ENCODE measurements around the gene GRM4.

Gene GRM4

DNA sequence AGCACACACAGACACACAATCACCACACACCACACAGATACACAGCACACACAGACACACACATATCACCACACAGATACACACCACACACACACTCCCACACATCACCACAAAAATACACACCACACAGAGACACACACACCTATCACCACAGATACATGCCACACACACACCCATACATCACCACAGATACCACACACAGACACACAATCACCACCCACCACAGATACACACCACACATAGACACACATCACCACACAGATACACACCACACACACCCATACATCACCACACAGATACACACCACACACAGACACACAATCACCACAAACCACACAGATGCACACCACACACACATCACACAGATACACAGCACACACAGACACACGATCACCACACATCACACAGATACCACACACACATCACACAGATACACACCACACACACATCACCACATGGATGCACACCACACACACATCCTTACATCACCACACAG is 74.0 kb downstream of the GRM4 start:
- peaks cover 9% of the 10 kb centered on the region; the same call in 1 of the 2 replicates for H3K4me1 ChIP-seq (ENCODE audit: insufficient read depth, low read length)
- H3K9me3 ChIP-seq (ENCODE audit: insufficient read depth, low read depth, low read length): no peaks in the 10 kb centered on the region
- H3K9ac ChIP-seq (ENCODE audit: low read depth, low read length): no peak overlapping the region
- H3K4me3 ChIP-seq (ENCODE audit: low read length): no peak overlapping the region
- H3K27ac ChIP-seq (ENCODE audit: low read length): no peak overlapping the region
- no peaks in the 10 kb centered on the region for H3K36me3 ChIP-seq (ENCODE audit: insufficient read depth, low read depth, low read length)
- no peaks in the 10 kb centered on the region for H3K27me3 ChIP-seq (ENCODE audit: insufficient read depth, low read length)

GRCh38 chr6:34071136-34071883 is 74.6 kb downstream of the GRM4 start:
- Histone ChIP-seq H3K4me3 (ENCODE audit: low read length) (no peak overlapping the region), H3K4me1 (ENCODE audit: insufficient read depth, low read length) (peaks cover 5% of the 10 kb centered on the region; the same call in 1 of the 2 replicates), H3K36me3 (ENCODE audit: insufficient read depth, low read depth, low read length) (no peaks in the 10 kb centered on the region), H3K27ac (ENCODE audit: low read length) (no peak overlapping the region), H3K9ac (ENCODE audit: low read depth, low read length) (no peak overlapping the region), H3K9me3 (ENCODE audit: insufficient read depth, low read depth, low read length) (no peaks in the 10 kb centered on the region), H3K27me3 (ENCODE audit: insufficient read depth, low read length) (no peaks in the 10 kb centered on the region)

GRCh38 chr6:34070315-34071135 is 75.4 kb downstream of the GRM4 start:
- Histone ChIP-seq H3K4me1 (ENCODE audit: insufficient read depth, low read length) (peaks cover 5% of the 10 kb centered on the region; the same call in 1 of the 2 replicates), H3K27me3 (ENCODE audit: insufficient read depth, low read length) (no peaks in the 10 kb centered on the region), H3K9ac (ENCODE audit: low read depth, low read length) (no peak overlapping the region), H3K4me3 (ENCODE audit: low read length) (no peak overlapping the region), H3K27ac (ENCODE audit: low read length) (no peak overlapping the region), H3K36me3 (ENCODE audit: insufficient read depth, low read depth, low read length) (no peaks in the 10 kb centered on the region), H3K9me3 (ENCODE audit: insufficient read depth, low read depth, low read length) (no peaks in the 10 kb centered on the region)

GRCh38 chr6:34068462-34069044 is 77.3 kb downstream of the GRM4 start:
- H3K9me3 ChIP-seq (ENCODE audit: insufficient read depth, low read depth, low read length): no peaks in the 10 kb centered on the region
- no peaks in the 10 kb centered on the region for H3K36me3 ChIP-seq (ENCODE audit: insufficient read depth, low read depth, low read length)
- peaks cover 5% of the 10 kb centered on the region; the same call in 1 of the 2 replicates for H3K4me1 ChIP-seq (ENCODE audit: insufficient read depth, low read length)
- no peak overlapping the region for H3K4me3 ChIP-seq (ENCODE audit: low read length)
- H3K27me3 ChIP-seq (ENCODE audit: insufficient read depth, low read length): no peaks in the 10 kb centered on the region
- no peak overlapping the region for H3K27ac ChIP-seq (ENCODE audit: low read length)
- H3K9ac ChIP-seq (ENCODE audit: low read depth, low read length): no peak overlapping the region

DNA sequence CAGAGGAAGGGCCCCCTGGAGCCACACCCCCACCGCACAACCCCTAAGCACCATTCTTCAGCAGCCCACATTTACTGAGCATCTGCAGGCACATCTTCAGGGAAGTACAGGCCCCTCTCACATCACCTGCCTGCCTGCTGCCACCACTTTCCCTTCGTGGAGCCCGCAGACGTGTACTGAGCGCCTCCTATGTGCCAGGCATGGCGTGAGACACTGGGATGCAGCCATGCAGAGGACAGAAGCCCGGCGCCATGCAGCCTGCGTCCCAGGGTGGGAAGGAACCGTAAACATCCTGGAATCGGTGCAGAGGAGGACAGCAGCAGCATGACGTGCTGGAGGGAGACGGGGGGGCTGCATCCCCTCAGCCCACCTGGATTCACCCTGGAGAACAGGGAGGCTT is 78.1 kb downstream of the GRM4 start:
- H3K36me3 ChIP-seq (ENCODE audit: insufficient read depth, low read depth, low read length): no peaks in the 10 kb centered on the region
- no peak overlapping the region for H3K4me3 ChIP-seq (ENCODE audit: low read length)
- H3K4me1 ChIP-seq (ENCODE audit: insufficient read depth, low read length): peaks cover 5% of the 10 kb centered on the region; the same call in 1 of the 2 replicates
- no peak overlapping the region for H3K27ac ChIP-seq (ENCODE audit: low read length)
- H3K9ac ChIP-seq (ENCODE audit: low read depth, low read length): no peak overlapping the region
- no peaks in the 10 kb centered on the region for H3K27me3 ChIP-seq (ENCODE audit: insufficient read depth, low read length)
- no peaks in the 10 kb centered on the region for H3K9me3 ChIP-seq (ENCODE audit: insufficient read depth, low read depth, low read length)

GRCh38 chr6:34066772-34067770 is 78.8 kb downstream of the GRM4 start:
- no peaks in the 10 kb centered on the region for H3K27me3 ChIP-seq (ENCODE audit: insufficient read depth, low read length)
- no peak overlapping the region for H3K27ac ChIP-seq (ENCODE audit: low read length)
- H3K36me3 ChIP-seq (ENCODE audit: insufficient read depth, low read depth, low read length): no peaks in the 10 kb centered on the region
- H3K4me3 ChIP-seq (ENCODE audit: low read length): no peak overlapping the region
- no peak overlapping the region for H3K9ac ChIP-seq (ENCODE audit: low read depth, low read length)
- H3K4me1 ChIP-seq (ENCODE audit: insufficient read depth, low read length): peaks cover 5% of the 10 kb centered on the region; the same call in 1 of the 2 replicates
- no peaks in the 10 kb centered on the region for H3K9me3 ChIP-seq (ENCODE audit: insufficient read depth, low read depth, low read length)

DNA sequence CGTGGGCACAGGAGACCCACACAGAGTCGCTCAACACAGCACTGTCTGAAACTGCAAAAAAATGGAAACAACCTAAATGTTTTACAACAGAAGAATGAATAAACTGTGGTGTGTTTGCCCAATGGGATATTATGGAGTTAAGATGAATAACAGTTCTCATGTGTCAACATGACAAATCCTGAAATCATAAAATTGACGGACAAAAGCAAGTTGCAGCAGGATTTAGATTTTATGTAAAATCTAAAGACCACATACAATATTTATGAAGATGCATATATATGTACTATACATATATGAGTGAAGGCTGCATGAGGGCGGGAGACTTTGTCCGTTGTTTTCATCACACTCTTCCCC is 79.7 kb downstream of the GRM4 start:
- Histone ChIP-seq H3K9ac (ENCODE audit: low read depth, low read length) (no peak overlapping the region), H3K27me3 (ENCODE audit: insufficient read depth, low read length) (no peaks in the 10 kb centered on the region), H3K27ac (ENCODE audit: low read length) (no peak overlapping the region), H3K4me1 (ENCODE audit: insufficient read depth, low read length) (peaks cover 5% of the 10 kb centered on the region; the same call in 1 of the 2 replicates), H3K36me3 (ENCODE audit: insufficient read depth, low read depth, low read length) (no peaks in the 10 kb centered on the region), H3K9me3 (ENCODE audit: insufficient read depth, low read depth, low read length) (no peaks in the 10 kb centered on the region), H3K4me3 (ENCODE audit: low read length) (no peak overlapping the region)

DNA sequence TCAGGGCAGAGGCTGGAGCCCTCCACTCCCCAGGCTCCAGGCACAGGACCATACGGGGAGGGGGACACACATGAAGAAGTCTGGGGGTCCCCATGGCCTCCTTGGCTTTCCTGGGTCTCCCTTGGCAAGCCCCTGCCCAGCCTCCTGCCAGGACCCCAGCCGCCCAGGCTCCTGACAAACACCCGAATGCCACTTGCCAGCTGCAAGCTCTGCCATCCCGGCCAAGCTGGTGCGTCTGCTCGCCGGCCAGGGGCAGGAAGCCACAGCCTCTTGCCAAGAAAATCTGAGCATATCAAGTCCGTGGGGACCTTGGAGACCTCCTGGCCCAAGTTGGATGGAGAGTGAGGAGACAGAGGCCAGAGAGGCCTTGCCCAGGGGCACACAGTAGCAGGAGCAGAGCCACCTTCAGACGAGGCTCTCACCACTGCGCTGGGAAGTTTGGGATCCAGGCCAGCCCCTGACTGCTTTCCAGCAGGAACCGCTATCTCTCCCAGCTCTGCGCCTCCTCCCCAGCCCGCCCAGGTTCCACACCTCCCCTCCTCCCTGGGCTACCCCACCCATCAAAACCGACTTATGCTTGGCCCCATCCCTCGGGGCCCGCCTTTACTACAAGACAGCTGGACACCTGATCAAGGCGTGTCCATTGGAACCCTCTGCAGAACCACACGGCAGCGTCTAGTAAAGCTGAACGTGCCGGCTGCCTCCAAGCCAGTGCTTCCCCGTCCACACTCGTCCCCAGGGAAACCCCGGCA is 80.2 kb downstream of the GRM4 start:
- Histone ChIP-seq H3K27ac (ENCODE audit: low read length) (no peak overlapping the region), H3K27me3 (ENCODE audit: insufficient read depth, low read length) (no peaks in the 10 kb centered on the region), H3K36me3 (ENCODE audit: insufficient read depth, low read depth, low read length) (no peaks in the 10 kb centered on the region), H3K9me3 (ENCODE audit: insufficient read depth, low read depth, low read length) (no peaks in the 10 kb centered on the region), H3K4me3 (ENCODE audit: low read length) (no peak overlapping the region), H3K9ac (ENCODE audit: low read depth, low read length) (no peak overlapping the region), H3K4me1 (ENCODE audit: insufficient read depth, low read length) (peaks cover 5% of the 10 kb centered on the region; the same call in 1 of the 2 replicates)

DNA sequence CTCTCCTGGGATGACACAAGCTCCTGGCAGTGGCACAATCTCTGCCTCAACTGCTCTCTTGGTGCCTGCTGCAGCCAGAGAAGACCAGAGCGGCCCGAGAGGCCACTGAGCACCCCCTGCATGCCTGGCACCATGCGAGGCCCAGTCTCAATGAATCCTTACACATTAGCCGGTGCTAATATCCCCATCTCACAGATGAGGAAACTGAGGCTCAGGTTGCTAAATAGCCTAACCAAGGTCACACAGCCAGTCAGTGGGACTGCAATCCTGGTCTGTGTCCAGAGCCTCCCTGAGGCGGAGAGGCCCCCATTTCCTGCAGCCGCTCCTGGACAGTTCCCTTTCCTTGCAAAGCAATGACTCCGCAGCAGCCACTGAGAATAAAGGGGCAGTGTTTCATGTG is 81.2 kb downstream of the GRM4 start:
- H3K4me3 ChIP-seq (ENCODE audit: low read length): no peak overlapping the region
- H3K36me3 ChIP-seq (ENCODE audit: insufficient read depth, low read depth, low read length): no peaks in the 10 kb centered on the region
- no peaks in the 10 kb centered on the region for H3K9me3 ChIP-seq (ENCODE audit: insufficient read depth, low read depth, low read length)
- peaks cover 5% of the 10 kb centered on the region; the same call in 1 of the 2 replicates for H3K4me1 ChIP-seq (ENCODE audit: insufficient read depth, low read length)
- H3K27ac ChIP-seq (ENCODE audit: low read length): no peak overlapping the region
- H3K27me3 ChIP-seq (ENCODE audit: insufficient read depth, low read length): no peaks in the 10 kb centered on the region
- no peak overlapping the region for H3K9ac ChIP-seq (ENCODE audit: low read depth, low read length)

GRCh38 chr6:34063651-34064050 is 82.2 kb downstream of the GRM4 start:
- Histone ChIP-seq H3K36me3 (ENCODE audit: insufficient read depth, low read depth, low read length) (no peaks in the 10 kb centered on the region), H3K4me3 (ENCODE audit: low read length) (no peak overlapping the region), H3K27me3 (ENCODE audit: insufficient read depth, low read length) (no peaks in the 10 kb centered on the region), H3K9ac (ENCODE audit: low read depth, low read length) (no peak overlapping the region), H3K9me3 (ENCODE audit: insufficient read depth, low read depth, low read length) (no peaks in the 10 kb centered on the region), H3K27ac (ENCODE audit: low read length) (no peak overlapping the region), H3K4me1 (ENCODE audit: insufficient read depth, low read length) (peaks cover 5% of the 10 kb centered on the region; the same call in 1 of the 2 replicates)

All from iPS-20b (cell line).